Iris pigment epithelial cell (primary cell): ENCODE data around the gene FMNL1.

Experiments
- DNase-seq: peaks from one replicate; pipeline ENCODE4 v3.0.0-alpha.2; 2011; ENCODE audit warnings: low read depth

The FMNL1 gene

DNA sequence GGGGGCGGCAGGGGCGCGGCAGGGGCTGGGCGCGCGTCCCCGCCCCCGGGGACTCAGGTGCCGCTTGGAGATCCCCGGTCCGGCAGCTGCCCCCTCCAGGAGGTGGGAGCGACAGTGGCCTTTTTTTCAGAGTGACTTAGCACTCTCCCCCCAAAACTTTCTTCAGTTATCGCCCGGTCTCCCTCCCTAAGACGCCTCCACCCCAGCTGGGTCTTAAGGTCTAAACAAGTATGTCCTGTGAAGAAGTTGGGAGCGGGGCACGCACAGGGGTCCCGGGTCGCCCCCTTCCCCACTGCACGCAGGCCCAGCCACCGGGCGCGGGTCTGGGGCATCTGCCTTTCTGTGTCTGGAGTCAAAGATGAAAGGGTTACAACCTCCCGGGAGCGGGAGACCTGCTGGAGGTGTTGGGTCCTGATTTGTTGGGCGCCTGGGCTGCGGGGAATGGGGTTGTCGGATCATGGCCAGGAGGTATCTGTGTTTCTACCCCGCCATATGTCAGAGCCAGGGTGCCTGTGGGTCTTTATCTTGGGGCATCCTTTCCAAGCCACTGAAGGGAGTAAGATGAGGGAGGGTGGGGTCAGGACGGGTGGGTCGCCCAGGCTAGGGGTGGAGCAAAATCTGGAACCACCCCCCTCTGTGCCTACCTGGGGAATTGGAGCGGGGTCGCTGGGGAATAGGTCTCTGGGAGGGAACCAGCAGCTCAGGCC, 757 bp downstream of the FMNL1 start:
- no peak for DNase-seq

DNA sequence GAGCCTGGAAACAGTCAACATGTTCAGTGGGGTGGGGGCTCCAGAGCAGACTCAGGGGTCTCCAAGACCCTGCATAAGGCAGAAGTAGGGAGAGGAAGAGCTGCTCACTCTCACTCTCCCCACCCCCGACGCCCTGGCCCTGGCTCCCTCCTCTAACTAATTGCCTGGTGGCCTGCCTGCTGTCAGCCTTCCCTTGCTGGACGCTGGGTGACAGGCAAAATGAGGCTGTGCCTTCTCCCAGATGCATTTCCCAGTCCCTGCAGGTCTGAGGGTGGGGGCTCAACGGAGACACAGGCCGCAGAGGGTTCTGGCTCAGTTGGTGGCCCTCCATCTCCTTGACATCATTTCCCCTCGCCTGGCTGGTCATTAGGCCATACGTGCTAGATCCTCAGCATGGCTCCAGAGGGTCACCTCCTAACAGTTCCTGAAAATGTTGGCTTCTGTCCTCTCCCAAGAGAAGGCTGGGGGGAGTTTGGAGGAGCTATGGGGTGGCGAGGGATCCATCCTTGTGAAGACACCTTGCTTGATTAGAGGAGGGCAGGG, 1.4 kb downstream of the FMNL1 start:
- DNase-seq, result no peak

DNA sequence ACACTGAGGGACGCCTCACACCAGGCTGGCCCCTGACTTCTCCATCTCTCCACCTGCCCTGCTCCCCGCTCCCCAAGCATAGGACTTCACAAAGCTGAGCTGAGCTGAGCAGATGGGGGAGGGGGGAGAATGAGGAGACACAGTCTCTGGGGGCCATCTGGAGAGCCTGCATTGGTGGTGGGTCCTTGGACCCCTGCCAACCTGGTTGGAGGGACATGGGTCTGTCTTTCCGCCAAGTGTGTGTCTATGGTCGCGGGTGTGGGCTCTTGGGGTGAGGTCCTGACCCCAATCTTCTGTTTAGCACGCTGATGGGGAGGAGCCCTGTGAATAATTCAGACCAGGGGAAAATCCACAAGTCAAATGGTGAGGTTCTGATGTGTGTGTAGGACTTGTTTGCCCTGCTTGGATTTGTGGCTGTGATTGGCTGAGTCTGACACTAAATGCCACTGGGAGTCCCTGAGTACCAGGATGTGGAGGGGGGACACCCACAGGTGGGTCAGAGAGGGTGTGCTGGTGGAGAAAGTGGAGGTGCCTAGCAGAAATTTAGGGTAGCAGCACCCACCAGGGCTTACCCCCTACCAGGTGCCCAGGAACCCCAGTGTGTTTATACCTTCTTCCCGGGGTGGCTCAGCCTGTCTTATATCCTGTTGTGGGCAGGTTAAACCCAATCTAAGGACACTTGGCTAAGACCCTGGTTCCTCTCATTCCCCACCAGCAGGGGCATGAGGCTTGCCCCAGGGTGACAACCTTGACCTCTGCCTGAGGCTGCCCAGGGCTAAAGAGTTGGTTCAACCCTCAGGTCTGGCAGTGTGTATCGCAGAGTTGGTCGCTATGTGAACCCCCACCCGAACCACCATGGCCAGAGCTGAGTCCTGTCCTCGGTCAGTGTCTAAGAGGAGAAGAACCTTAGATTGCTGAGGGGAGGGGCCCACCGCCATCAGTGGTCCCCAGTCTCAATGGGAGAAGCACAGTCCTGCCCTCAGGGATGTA, 2.1 kb downstream of the FMNL1 start:
- no peak for DNase-seq

DNA sequence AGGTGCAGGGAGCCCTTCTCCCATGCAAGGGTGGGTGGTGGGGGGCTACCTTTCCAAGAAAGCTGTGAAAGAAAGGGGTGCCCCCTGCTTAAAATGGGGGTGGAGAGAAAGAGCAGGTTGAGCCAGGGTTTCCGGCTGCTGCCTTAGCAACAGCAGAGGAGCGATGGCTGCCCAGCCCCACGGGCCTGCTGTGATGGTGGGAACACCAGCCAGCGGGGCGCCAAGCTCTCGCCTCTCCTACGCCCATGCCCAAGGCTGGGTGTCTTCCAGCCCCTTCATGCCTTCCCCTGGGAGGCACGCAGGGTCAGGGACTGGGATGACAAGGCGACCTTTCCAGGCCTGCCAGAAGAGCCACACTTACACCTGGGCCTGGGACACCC, 3.0 kb downstream of the FMNL1 start:
- DNase-seq, result no peak

DNA sequence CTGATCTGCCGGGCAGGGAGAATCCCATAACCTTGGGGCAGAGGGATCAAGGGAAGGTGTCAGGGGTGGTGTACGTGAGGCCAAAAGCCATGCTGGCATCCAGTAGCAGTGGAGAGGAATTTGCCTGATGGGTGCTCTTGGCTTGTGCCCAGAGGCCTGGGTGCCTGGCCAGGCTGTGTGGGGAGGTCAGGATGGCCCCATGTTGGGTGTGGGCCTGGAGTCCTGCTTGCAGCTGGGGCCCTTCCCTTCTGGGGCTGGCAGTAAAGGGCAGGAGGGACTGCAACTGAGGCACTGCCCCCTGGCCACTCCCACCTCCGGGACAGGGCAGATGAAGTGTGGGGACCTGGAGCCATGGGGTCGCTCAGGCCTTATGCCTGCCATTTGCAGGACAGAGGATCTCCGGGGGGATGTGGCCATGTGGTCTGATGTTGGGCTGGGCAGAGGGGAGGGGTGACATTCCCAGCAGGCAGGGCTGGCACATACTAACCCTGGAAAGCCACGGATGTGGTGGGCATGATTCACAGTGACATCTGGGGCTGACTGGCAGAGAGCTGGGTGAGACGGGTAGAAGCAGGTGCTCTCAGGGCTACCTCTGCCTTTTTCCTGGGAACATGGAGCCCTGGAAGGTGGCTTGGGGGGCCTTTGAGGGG, 3.5 kb downstream of the FMNL1 start:
- no peak for DNase-seq

DNA sequence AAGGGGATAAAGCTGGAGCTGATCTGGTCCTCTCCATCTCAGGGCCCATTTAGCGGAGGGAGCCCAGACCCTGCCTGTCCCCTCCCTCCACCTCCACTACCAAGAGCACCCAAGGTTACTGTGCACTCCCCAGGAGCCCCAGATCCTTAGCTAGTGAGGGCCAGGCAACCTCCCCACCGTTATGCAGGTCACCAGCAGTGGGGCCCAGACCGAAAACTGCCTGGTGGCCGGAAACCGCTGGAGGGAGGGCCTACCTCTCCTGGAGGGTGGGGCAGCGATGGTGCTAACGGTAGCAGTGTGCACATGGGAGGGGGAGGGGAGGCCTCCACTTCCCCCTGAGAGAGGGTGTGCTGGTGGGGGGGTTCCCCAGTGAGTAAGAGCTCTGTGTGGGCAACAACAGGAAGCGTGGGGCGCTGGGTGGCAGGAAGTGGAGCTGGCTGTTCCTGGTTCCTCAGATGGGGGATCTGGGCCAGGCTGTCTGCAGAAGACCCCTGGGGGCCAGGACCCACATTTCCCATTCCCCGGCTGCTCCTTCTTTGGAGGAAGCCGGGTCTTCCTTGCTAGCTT, 4.4 kb downstream of the FMNL1 start:
- DNase-seq, result peak; percentile 41

DNA sequence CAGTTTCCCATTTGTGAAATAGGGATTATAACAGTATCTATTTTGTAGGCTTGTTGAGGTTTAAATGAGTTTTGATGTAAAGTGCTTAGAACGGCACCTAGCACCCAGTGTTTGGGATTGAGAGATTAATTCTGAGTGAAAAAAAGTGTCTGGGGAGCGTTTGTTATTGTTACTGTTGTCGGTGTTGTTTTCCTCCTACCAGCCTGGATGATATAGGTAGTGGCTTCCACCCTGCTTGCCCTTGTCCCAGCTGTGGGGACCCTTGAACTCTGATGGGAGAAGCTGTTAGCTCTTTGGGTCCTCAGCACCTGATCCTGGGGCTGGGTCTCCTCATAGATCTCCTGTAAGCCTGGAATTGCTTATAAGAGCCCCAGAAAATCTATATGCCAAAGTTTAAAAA, 4.9 kb downstream of the FMNL1 start:
- DNase-seq, result no peak

DNA sequence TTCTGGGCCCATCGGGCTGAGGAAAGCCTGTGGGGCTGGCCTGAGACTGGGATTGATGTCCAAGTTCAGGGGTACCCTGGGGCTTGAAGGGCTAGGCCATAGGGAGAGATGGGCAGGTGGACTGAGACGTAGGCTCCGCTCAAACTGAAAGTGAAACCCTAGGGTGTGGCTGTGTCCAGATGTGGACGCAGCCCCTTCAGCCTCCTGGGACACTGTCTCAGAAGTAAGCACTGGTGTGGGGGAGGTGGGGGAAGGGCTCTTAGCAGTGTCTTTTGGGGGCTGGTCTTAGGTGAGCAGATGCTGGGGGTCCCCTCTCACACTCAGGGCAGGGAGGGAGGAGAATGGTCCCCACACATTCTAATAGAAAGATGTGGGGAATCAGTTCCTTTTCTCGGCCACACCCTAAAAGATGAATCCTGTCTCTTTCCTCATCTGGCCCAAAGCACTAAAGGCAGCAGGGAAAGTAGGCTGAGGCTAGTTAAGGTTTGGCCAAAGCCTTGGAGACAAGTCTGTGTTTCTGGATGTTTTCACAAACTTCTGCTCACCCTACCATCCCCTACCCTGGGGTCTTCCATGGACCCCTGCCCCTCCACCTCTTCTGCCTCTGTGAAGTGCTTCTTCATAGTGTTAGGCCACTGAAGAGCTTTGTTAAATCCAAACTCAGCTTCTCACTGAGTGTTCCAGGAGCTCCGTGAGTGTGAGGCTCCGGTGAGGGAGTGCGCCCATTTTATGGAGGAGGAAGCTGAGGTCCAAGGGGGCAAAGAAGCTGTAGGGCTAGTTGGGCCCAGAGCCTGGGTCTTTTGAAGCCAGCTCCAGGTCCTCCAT, 5.6 kb downstream of the FMNL1 start:
- no peak for DNase-seq

DNA sequence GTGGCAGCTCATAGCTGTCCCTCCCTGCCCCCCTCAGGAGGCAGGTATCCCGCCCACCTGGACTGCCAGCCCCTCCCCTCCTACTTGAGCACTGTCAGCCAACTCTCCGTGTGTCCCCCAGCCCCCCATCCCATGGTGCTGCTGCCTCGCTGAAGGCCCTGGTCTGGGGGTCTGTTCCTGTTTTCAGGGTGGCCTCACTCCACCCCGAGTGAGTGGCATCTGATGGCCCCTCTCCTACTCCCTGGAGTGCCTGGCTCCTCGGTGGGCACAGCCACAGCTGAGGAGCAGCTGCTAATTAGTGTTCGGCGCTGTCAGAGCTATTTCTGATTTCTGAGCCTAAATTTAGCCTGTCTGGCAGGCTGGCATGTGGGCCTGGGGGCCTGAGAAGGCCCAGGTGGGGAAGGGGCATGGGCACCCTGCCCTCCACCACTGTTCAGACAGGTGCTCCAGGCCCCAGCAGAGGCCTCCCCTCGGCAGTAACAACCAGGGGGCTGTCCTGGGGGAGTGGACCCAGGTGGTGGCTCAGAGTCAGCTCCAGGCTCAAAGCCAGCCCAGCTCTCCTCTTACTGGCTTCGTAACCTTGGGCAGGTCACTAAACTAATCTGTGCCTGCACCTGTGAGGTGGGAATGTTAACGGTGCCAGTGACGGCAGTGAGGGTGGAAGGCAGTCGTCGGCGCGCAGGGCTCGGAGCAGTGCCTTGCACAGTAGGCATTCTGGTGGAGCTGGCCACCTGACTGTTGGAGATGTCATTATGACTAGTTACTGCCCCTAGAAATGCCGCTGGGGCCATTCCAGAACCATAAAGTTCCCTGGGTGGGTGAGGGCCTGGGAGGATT, 6.5 kb downstream of the FMNL1 start:
- no peak for DNase-seq

DNA sequence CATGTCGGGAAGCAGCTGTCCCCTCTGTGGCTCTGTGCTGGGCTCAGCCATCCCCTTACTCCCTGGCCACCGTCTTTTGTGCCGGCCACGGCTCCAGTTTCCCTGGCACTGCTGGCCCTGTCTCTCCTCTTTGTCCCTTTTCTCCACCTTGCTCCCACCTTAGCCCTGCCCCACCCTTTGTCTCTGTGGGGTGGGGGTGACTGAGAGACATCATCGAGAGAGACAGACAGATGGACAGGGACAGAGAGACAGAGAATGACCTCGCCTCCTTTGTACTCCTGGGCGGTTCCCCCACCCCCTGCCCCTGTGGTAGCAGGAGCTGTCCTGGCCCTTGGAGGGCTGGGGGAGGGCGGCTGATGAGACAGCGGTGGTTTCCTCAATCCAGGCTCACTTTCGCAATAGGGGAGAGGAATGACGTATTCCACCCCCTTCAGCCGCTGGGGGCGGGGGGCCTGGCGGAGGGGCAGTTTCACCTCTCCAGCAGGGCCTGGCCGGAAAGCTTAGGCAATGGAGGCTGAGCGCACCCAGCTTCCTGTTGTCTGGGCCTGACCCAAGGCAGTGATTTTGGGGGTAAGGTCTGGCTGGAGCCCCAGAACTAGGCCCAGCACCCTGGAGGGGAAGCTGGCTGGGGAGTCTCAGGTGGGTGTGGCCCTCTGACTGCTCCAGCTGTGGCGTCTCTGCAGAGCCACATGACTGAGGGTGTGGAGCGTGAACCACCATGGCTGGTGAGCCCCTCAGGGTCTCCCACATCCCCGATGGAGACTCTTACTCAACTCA, 7.3 kb downstream of the FMNL1 start:
- peak; percentile 93 for DNase-seq

DNA sequence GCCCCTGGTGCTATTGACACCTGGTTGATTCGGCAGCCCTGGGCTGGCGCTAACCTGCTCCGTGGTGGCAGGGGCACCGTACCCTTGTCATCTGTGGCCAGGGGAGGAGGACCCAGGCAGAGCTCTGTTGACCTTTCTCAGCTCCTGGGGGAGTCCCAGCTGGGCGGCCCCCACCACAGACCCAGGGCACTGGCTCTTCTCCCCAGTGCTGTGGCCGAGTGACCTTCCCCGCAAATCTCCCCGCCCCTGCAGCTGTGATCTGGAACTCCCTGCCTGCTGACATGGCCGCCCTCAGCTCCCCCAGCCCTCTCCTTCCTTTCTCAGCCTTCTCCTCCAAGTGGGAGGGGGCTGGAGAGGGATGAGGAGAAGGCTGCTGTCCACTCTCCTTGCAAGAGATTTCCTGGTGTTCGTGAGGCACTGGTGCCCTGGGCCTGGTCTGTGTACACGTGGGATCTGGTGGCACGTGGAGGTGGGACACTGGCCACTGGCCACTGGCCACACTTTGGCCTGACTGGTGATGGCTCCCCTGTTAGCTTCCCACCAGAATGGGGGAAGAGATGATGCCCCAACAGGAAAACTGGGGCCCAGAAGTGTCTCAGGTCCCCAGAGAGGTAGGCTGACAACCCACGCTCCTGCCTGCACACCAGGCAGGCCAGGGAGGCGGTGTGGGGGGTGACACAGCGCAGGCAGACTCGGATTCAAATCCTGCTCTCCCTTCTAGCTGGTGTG, 8.2 kb downstream of the FMNL1 start:
- DNase-seq, result no peak

DNA sequence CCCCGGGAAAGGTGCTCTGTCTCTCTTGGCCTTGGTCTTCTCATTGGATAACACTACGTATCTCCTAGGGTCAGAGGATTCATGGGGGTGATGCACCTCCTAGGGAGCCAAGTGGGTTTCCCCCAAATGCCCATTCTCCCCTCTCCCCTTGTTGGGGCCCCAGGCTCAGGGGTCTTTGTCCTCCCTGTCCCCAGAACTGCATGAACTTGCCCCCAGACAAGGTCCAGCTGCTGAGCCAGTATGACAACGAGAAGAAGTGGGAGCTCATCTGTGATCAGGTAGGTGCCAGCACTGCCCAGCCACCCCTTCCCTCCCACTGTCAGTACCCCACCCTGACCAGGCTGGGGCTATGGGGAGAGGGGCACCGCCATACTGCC, 8.7 kb downstream of the FMNL1 start:
- DNase-seq, result no peak

DNA sequence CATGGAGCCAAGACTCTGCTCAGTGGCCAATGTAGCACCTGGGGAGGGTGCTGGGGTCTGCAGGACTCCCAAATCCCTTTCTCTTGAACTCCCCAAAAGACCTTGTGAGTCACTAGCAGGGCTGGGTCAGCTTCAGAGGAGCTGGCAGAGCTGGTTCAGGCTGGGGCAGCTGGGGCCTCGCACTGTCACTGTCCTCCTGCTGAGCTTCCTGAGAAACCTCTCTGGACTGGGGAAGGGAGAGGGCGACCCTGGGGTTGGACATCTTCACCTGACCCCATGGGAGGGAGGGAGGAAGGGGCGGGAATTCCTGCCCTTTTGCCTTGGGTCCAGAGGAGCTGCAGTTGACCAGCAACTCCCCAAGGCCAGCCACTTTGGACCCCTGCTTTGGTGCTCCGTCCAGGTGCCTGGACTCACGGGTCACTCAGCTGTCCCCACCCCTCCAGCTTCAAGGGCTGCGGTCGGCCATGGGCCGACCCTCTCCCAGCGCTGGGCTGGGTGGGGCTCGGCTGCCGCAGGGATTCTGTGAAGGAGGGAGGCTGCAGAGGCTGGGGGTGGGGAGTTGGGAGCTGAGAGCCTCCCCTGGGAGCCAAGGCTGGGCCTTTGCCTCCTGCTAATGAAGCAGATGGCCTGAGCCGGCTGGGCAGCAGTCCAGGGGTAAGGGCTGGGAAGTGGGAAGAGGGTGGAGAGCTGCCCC, 9.2 kb downstream of the FMNL1 start:
- peak; percentile 41 for DNase-seq

DNA sequence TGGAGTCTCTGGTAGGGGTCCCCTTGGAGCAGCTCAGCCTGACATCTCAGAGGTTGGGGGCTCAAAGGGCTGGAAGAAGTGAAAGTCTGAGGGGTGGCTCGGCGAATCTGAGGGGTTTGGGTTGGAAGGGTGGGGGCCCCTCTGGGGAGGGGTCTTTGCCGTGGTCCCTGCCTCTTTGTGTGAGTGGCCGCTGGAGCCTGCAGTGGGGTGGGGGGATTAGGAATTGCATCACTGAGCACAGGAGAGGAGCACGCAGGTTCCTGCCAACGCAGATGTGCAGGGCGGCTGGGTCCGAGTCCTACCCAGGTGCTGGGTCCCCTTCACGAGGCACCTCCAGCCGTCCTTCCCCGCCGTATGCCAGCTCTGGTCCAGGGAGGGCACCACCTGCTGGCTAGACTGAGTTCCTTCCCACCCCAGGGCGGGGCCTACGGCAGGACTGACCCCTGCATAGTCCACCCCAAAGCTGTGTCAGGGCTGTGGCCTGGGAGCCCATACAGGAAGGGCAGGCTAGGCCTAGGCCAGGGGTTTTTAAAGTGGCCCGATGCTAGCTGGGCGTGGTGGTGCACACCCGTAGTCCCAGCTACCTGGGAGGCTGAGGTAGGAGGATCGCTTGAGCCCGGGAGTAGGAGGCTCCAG, 9.9 kb downstream of the FMNL1 start:
- no peak for DNase-seq

DNA sequence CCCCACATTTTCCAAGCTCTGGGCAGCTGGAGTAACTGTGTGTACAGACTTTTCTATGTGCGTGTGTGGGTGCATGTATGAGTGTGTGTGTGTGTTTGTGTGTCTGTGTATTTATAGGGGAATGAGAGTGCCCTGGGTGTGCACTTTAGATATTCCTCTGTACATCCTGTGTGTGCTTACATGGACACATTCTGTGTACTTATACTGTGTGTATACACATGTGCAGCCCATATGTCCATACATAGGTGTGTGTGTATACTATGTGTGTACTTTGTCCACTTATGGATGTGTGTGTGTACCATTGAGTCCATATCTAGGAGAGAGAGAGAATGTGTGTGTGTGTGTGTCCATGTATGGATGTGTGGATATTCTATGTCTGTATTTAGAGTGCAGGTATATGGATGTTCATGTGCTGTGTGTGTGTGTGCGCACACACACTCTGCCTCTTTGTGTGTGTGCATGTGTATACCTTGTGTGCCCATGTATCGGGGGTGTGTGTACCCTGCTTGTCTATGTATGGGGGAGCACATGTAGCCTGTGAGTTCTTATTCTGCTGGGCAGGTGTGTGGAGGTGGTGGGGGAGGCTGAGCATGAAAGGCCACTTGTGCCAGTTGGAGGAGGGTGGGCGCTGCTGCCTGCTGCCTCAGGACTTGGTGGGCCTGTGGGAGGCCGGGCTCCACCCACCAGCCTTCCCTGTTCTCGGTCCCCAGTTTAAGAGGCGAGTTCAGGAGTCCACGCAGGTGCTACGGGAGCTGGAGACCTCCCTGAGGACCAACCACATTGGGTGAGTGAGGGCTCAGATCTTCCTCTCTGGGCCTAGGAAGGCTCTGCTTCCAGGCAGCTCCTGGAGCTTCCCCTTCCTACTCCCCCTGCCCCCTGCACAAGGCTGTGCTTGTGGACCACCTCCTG, 11.1 kb downstream of the FMNL1 start:
- no peak for DNase-seq

DNA sequence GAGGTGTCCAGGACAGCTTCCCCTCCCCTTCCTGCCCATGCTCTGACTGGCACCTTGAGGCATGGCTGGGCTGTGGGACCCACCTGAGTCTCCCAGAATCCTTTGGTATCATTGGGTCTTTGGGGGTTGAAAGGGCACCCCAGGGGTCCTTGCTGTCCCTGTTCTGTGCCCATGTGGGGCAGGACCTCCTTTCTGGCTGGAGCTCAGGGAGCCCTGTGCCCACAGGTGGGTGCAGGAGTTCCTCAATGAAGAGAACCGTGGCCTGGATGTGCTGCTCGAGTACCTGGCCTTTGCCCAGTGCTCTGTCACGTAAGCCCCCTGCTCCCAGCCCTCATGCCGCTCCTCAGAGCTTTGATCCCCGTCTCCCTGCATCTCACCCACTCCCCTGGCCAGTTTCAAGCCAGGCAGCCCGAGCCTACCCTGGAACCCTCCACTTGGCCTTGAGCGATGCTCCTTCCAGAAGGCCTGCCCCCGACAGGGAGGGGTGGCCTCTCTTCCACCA, 11.8 kb downstream of the FMNL1 start:
- DNase-seq, result no peak
